GM12878 (cell line): ENCODE data around the gene PRCP. TPM values are rescaled to one million over a fixed set of nuclear protein-coding genes. Genes with fewer than 3 reads are reported as not detected.

Experiments
- BCL11A ChIP-seq: IDR thresholded peaks from 2 replicates; pipeline ENCODE4 v1.6.1; 2011; ENCODE audit warnings: low read depth, low read length
- EED ChIP-seq: sonication (generic); IDR thresholded peaks from 2 replicates; pipeline ENCODE4 v1.6.1; 2016; ENCODE audit warnings: antibody characterized with exemption, low read depth
- GATAD2B ChIP-seq: fragments of 450-650 bp; conservative IDR thresholded peaks from 2 replicates; pipeline ENCODE4 v1.6.1; 2017; ENCODE audit warnings: low read depth, mild to moderate bottlenecking, moderate library complexity
- HCFC1 ChIP-seq: fragments of 150-350 bp; IDR thresholded peaks from 2 replicates; pipeline ENCODE4 v1.6.1; 2014; ENCODE audit warnings: low read length
- HDGF ChIP-seq: fragments of 450-650 bp; IDR thresholded peaks from 2 replicates; pipeline ENCODE4 v1.6.1; 2016; ENCODE audit warnings: antibody characterized with exemption
- IKZF2 ChIP-seq, 2 experiments: fragments of 450-650 bp; IDR thresholded peaks; 2 replicates each; pipeline ENCODE4 v1.6.1; 2017; ENCODE audit warnings: mild to moderate bottlenecking in 2 of 2, moderate library complexity in 2 of 2
- MXI1 ChIP-seq: fragments of 150-350 bp; IDR thresholded peaks from 2 replicates; pipeline ENCODE4 v1.6.1; 2011; ENCODE audit warnings: low read depth, mild to moderate bottlenecking, inconsistent platforms, low read length, improper control_type of control experiment
- NBN ChIP-seq: fragments of 450-650 bp; IDR thresholded peaks from 2 replicates; pipeline ENCODE4 v1.6.1; 2016
- NFYB ChIP-seq: IDR thresholded peaks from 2 replicates; pipeline ENCODE4 v1.6.1; 2011; ENCODE audit warnings: low read depth, mild to moderate bottlenecking, low read length, improper control_type of control experiment, moderate library complexity; ENCODE audit not compliant: insufficient read depth
- PAX5 ChIP-seq: IDR thresholded peaks from 2 replicates; pipeline ENCODE4 v1.6.1; 2011; ENCODE audit warnings: low read depth, low read length, borderline replicate concordance
- POLR2AphosphoS2 ChIP-seq: IDR thresholded peaks from 2 replicates; pipeline ENCODE4 v1.6.1; 2011; ENCODE audit warnings: low read depth, mild to moderate bottlenecking, low read length, improper control_type of control experiment, moderate library complexity
- RCOR1 ChIP-seq: conservative IDR thresholded peaks from 2 replicates; pipeline ENCODE4 v1.6.1; 2012; ENCODE audit warnings: low read depth, low read length, improper control_type of control experiment
- RUNX3 ChIP-seq: IDR thresholded peaks from 2 replicates; pipeline ENCODE4 v1.6.1; 2012; ENCODE audit warnings: low read length, inconsistent platforms
- SMARCA5 ChIP-seq: fragments of 450-650 bp; IDR thresholded peaks from 2 replicates; pipeline ENCODE4 v1.6.1; 2017; ENCODE audit warnings: mild to moderate bottlenecking
- SRF ChIP-seq, 2 experiments: IDR thresholded peaks; 2 replicates each; pipeline ENCODE4 v1.6.1; 2011; ENCODE audit warnings: low read depth in 2 of 2, low read length in 2 of 2, mild to moderate bottlenecking in 1 of 2, moderate library complexity in 1 of 2
- TAF1 ChIP-seq: IDR thresholded peaks from 2 replicates; pipeline ENCODE4 v1.6.1; 2011; ENCODE audit warnings: mild to moderate bottlenecking, low read depth, low read length, borderline replicate concordance
- TARDBP ChIP-seq: IDR thresholded peaks from 2 replicates; pipeline ENCODE4 v1.6.1; 2016; ENCODE audit warnings: borderline replicate concordance
- YY1 ChIP-seq: IDR thresholded peaks from 2 replicates; pipeline ENCODE4 v1.6.1; 2011; ENCODE audit warnings: low read depth, mild to moderate bottlenecking, low read length
- ZSCAN29 ChIP-seq: fragments of 450-650 bp; IDR thresholded peaks from 2 replicates; pipeline ENCODE4 v1.6.1; 2017; ENCODE audit warnings: mild to moderate bottlenecking, moderate library complexity
- polyA plus RNA-seq, 11 experiments: library from polyadenylated mRNA; depleted of rRNA in 4 of 11; unstranded in 6 of 11; stranded (reverse) in 5 of 11; fragments of >200 nt; fragmentation: Nextera tagmentation in 4 of 11; fragmentation: Illumina TruSeq in 1 of 11; extraction: Ambion mirVana in 4 of 11; extraction: Trizol in 1 of 11; gene quantifications; 1 replicate in 1 of 11; 2 replicates in 10 of 11; pipeline versions ENCODE4 v1.2.1 to v1.2.3, GENCODE V29; 2011 to 2016; ENCODE audit warnings: inconsistent platforms in 2 of 11, missing spikeins in 2 of 11, low read depth in 1 of 11
- total RNA-seq, 4 experiments: library from RNA; depleted of rRNA in 3 of 4; stranded (reverse); fragments of >200 nt in 3 of 4; fragmentation: Illumina TruSeq in 1 of 4; extraction: Trizol in 1 of 4; gene quantifications; 2 replicates each; pipeline versions ENCODE4 v1.2.1 to v1.2.3, GENCODE V29; 2013 to 2021
- TF ChIP-seq, protein P1 (sequence below): fragments of 450-650 bp; IDR thresholded peaks from 2 replicates; pipeline ENCODE4 v1.6.1; 2016; ENCODE audit warnings: mild to moderate bottlenecking, moderate library complexity, borderline replicate concordance
- TF ChIP-seq, protein P2 (sequence below): fragments of 450-650 bp; IDR thresholded peaks from 2 replicates; pipeline ENCODE4 v1.6.1; 2017; ENCODE audit warnings: low read depth, mild to moderate bottlenecking, moderate library complexity
- TF ChIP-seq, protein P3 (sequence below): fragments of 450-650 bp; IDR thresholded peaks from 2 replicates; pipeline ENCODE4 v1.6.1; 2016; ENCODE audit warnings: mild to moderate bottlenecking
- TF ChIP-seq, protein P4 (sequence below): IDR thresholded peaks from 2 replicates; pipeline ENCODE4 v1.6.1; 2012; ENCODE audit warnings: low read depth, low read length, improper control_type of control experiment

The PRCP gene
- total and polyA plus RNA-seq, 10 of the 15 experiments (the other 5 are each of a cell fraction or from before 2014, with no cell fraction given), result 14.9 to 43.6 (median 20.0) TPM

GRCh38 chr11:82900277-82901164 is at the start of gene PRCP (continued):
- TF ChIP-seq, protein P1, sequence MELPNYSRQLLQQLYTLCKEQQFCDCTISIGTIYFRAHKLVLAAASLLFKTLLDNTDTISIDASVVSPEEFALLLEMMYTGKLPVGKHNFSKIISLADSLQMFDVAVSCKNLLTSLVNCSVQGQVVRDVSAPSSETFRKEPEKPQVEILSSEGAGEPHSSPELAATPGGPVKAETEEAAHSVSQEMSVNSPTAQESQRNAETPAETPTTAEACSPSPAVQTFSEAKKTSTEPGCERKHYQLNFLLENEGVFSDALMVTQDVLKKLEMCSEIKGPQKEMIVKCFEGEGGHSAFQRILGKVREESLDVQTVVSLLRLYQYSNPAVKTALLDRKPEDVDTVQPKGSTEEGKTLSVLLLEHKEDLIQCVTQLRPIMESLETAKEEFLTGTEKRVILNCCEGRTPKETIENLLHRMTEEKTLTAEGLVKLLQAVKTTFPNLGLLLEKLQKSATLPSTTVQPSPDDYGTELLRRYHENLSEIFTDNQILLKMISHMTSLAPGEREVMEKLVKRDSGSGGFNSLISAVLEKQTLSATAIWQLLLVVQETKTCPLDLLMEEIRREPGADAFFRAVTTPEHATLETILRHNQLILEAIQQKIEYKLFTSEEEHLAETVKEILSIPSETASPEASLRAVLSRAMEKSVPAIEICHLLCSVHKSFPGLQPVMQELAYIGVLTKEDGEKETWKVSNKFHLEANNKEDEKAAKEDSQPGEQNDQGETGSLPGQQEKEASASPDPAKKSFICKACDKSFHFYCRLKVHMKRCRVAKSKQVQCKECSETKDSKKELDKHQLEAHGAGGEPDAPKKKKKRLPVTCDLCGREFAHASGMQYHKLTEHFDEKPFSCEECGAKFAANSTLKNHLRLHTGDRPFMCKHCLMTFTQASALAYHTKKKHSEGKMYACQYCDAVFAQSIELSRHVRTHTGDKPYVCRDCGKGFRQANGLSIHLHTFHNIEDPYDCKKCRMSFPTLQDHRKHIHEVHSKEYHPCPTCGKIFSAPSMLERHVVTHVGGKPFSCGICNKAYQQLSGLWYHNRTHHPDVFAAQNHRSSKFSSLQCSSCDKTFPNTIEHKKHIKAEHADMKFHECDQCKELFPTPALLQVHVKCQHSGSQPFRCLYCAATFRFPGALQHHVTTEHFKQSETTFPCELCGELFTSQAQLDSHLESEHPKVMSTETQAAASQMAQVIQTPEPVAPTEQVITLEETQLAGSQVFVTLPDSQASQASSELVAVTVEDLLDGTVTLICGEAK, result 0 out of 2 replicates have a peak, but pooled peaks have one; percentile 13
- TF ChIP-seq, protein P2, sequence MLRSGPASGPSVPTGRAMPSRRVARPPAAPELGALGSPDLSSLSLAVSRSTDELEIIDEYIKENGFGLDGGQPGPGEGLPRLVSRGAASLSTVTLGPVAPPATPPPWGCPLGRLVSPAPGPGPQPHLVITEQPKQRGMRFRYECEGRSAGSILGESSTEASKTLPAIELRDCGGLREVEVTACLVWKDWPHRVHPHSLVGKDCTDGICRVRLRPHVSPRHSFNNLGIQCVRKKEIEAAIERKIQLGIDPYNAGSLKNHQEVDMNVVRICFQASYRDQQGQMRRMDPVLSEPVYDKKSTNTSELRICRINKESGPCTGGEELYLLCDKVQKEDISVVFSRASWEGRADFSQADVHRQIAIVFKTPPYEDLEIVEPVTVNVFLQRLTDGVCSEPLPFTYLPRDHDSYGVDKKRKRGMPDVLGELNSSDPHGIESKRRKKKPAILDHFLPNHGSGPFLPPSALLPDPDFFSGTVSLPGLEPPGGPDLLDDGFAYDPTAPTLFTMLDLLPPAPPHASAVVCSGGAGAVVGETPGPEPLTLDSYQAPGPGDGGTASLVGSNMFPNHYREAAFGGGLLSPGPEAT, result peak; percentile 69
- TF ChIP-seq, protein P3, sequence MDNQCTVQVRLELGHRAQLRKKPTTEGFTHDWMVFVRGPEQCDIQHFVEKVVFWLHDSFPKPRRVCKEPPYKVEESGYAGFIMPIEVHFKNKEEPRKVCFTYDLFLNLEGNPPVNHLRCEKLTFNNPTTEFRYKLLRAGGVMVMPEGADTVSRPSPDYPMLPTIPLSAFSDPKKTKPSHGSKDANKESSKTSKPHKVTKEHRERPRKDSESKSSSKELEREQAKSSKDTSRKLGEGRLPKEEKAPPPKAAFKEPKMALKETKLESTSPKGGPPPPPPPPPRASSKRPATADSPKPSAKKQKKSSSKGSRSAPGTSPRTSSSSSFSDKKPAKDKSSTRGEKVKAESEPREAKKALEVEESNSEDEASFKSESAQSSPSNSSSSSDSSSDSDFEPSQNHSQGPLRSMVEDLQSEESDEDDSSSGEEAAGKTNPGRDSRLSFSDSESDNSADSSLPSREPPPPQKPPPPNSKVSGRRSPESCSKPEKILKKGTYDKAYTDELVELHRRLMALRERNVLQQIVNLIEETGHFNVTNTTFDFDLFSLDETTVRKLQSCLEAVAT, result peak; percentile 77
- TF ChIP-seq YY1 (peak; percentile 45; the same call in 1 of the 2 replicates), TAF1 (0 out of 2 replicates have a peak, but pooled peaks have one; percentile 53), GATAD2B (peak; percentile 32), POLR2AphosphoS2 (peak; percentile 72), HDGF (peak; percentile 99), RCOR1 (0 out of 2 replicates have a peak, but pooled peaks have one; percentile 29), ZSCAN29 (no peak), TARDBP (peak; percentile 20; the same call in 1 of the 2 replicates), SMARCA5 (peak; percentile 67; the same call in 1 of the 2 replicates), NFYB (peak; percentile 37; the same call in 1 of the 2 replicates), MXI1 (peak; percentile 60; the same call in 1 of the 2 replicates), SRF (IDR thresholded peaks at IDR 0.05; ENCODE audit: low read depth in 2 of 2, low read length in 2 of 2) (no peak), NBN (peak; percentile 95), EED (no peak), IKZF2 (IDR thresholded peaks at IDR 0.05) (peak; percentile 57 to 76; a peak in 1 of 4 replicates), PAX5 (peak; percentile 12; the same call in 1 of the 2 replicates), HCFC1 (no peak), RUNX3 (peak; percentile 84), BCL11A (no peak)
- TF ChIP-seq, protein P4, sequence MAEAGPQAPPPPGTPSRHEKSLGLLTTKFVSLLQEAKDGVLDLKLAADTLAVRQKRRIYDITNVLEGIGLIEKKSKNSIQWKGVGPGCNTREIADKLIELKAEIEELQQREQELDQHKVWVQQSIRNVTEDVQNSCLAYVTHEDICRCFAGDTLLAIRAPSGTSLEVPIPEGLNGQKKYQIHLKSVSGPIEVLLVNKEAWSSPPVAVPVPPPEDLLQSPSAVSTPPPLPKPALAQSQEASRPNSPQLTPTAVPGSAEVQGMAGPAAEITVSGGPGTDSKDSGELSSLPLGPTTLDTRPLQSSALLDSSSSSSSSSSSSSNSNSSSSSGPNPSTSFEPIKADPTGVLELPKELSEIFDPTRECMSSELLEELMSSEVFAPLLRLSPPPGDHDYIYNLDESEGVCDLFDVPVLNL, result no peak
